Hepatocyte (in vitro differentiated cells): Measurements from ENCODE around the gene NSUN4. TPM values are rescaled to one million over a fixed set of nuclear protein-coding genes. Genes with fewer than 3 reads are reported as not detected.
A peak's percentile ranks its signal among the peaks of the same experiment; 100 is the strongest.

Experiments
- DNase-seq: peaks from one replicate; pipeline ENCODE4 v3.0.0-alpha.2; 2016; ENCODE audit warnings: low spot score
- H2AFZ ChIP-seq: fragments of 200-600 bp; sonication (generic); 2 replicates; pipeline ENCODE4 v1.6.0; 2016; ENCODE audit warnings: antibody characterized with exemption, mild to moderate bottlenecking
- H3K27ac ChIP-seq: fragments of 200-600 bp; sonication (generic); 2 replicates; pipeline ENCODE4 v1.5.1; 2016; ENCODE audit warnings: mild to moderate bottlenecking
- H3K27me3 ChIP-seq: fragments of 200-600 bp; sonication (generic); 2 replicates; pipeline ENCODE4 v1.6.1; 2016
- H3K36me3 ChIP-seq: fragments of 200-600 bp; sonication (generic); replicated peaks from 2 replicates; pipeline ENCODE4 v1.5.1; 2016; ENCODE audit warnings: low read depth; ENCODE audit not compliant: insufficient read depth
- H3K4me1 ChIP-seq: fragments of 200-600 bp; sonication (generic); 2 replicates; pipeline ENCODE4 v1.5.1; 2016; ENCODE audit warnings: mild to moderate bottlenecking, moderate library complexity; ENCODE audit not compliant: insufficient read depth
- H3K4me2 ChIP-seq: fragments of 200-600 bp; sonication (generic); 2 replicates; pipeline ENCODE4 v1.6.0; 2016
- H3K4me3 ChIP-seq: fragments of 200-600 bp; sonication (generic); 2 replicates; pipeline ENCODE4 v1.5.1; 2016; ENCODE audit warnings: mild to moderate bottlenecking
- H3K79me2 ChIP-seq: fragments of 200-600 bp; sonication (generic); 2 replicates; pipeline ENCODE4 v1.6.0; 2017; ENCODE audit warnings: mild to moderate bottlenecking
- H3K9me2 ChIP-seq: fragments of 200-600 bp; sonication (generic); replicated peaks from 2 replicates; pipeline ENCODE4 v1.6.0; 2017; ENCODE audit warnings: mild to moderate bottlenecking; ENCODE audit not compliant: insufficient read depth
- H3K9me3 ChIP-seq: fragments of 200-600 bp; sonication (generic); 2 replicates; pipeline ENCODE4 v1.5.1; 2016; ENCODE audit warnings: low read depth, mild to moderate bottlenecking
- H4K20me1 ChIP-seq: fragments of 200-600 bp; sonication (generic); 2 replicates; pipeline ENCODE4 v1.6.0; 2016; ENCODE audit warnings: mild to moderate bottlenecking; ENCODE audit not compliant: insufficient read depth, poor library complexity, severe bottlenecking
- CTCF ChIP-seq: fragments of 200-600 bp; sonication (generic); IDR thresholded peaks from 2 replicates; pipeline ENCODE4 v1.5.1; 2016; ENCODE audit warnings: antibody characterized with exemption, mild to moderate bottlenecking; ENCODE audit not compliant: poor library complexity
- EZH2 ChIP-seq: fragments of 200-600 bp; sonication (generic); IDR thresholded peaks from 2 replicates; pipeline ENCODE4 v1.6.1; 2016; ENCODE audit warnings: antibody characterized with exemption, mild to moderate bottlenecking, borderline replicate concordance
- EZH2phosphoT487 ChIP-seq: fragments of 200-600 bp; sonication (generic); IDR thresholded peaks from one replicate; pipeline ENCODE4 v1.6.1; 2018; ENCODE audit warnings: antibody characterized with exemption, mild to moderate bottlenecking, low read depth, moderate library complexity; ENCODE audit not compliant: unreplicated experiment, severe bottlenecking
- WGBS: methylation state at CpG from one replicate; pipeline ENCODE4 v1.1.6; 2016; ENCODE audit warnings: low lambda C conversion rate; ENCODE audit errors: missing lambda C conversion rate; 5-methylcytosine and 5-hydroxymethylcytosine counted together
- polyA plus RNA-seq: library from polyadenylated mRNA; unstranded; fragments of >200 nt; fragmentation: Nextera tagmentation; extraction: Ambion mirVana; gene quantifications from 2 replicates; pipeline ENCODE4 v1.2.1, GENCODE V29; 2016
- total RNA-seq: library from RNA; depleted of rRNA; stranded (reverse); fragments of >200 nt; gene quantifications from 2 replicates; pipeline ENCODE4 v1.2.3, GENCODE V29; 2014

Gene NSUN4
- total and polyA plus RNA-seq, 2 experiments from 2014 or later, result 20.5 to 21.2 TPM

DNA sequence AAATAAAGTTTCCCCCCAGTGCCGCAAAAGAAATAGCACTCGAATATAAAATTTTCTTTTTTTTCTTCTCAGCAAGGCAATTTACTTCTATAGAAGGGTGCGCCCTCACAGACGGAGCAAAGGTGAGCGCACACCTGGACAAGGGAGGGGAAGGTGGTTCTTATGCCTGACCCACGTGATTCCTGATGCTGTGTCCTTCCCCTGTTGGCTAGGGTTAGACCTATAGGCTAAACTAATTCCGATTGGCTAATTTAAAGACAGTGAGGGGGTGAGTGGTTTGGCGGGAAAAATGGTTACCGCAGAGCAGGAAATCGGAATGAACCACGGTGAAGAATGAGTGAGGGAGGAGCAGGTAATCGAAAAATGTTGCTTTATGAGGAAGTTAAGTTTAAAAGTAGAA lies 52.9 kb downstream of the NSUN4 start:
- 14% methylated on average over 12 of the region's 12 CpGs for WGBS
- H3K4me3 ChIP-seq, result no peak overlapping the region
- H3K27ac ChIP-seq, result peak overlapping the region; percentile 78
- peak overlapping the region; percentile 94 for H3K4me2 ChIP-seq
- H3K9me2 ChIP-seq, result no peaks in the 10 kb centered on the region
- H3K9me3 ChIP-seq, result no peaks in the 10 kb centered on the region
- TF ChIP-seq EZH2 (no peak), CTCF (no peak)
- peaks cover 28% of the 10 kb centered on the region for H3K79me2 ChIP-seq
- H3K4me1 ChIP-seq, result peaks cover 22% of the 10 kb centered on the region
- H3K36me3 ChIP-seq, result no peaks in the 10 kb centered on the region
- peaks cover 4% of the 10 kb centered on the region for H4K20me1 ChIP-seq
- DNase-seq, result peak; percentile 87
- H3K27me3 ChIP-seq, result no peaks in the 10 kb centered on the region
- peak overlapping the region; percentile 49 for H2AFZ ChIP-seq

DNA sequence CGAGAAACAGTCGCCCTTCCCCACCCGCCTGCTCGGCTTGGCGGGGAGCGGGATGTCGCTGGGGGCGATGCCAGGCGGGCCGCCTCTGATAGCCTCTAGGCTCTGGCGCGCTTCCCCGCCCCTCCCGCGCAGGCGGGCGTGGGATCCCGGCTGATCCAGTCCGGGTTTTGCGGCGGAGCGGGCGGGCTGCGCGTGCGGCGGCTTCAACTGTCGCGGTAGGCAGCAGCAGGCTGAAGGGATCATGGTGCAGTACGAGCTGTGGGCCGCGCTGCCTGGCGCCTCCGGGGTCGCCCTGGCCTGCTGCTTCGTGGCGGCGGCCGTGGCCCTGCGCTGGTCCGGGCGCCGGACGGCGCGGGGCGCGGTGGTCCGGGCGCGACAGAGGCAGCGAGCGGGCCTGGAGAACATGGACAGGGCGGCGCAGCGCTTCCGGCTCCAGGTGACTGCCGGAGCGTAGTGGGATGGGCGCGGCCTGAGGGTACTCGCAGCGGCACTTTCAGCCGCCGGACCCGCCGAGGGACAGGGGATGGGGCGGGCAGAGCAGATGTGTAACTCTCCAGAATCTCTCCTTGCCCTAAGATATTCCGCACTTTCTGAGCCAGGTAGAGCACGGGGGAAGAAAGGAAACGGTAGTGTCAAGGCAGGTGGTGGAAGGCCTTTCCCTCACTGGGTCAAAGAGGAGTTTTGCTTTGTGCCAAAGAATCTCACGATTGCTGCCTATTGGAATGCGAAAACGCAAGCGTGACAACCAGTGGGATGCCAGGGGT lies 53.7 kb downstream of the NSUN4 start, which contains the start of gene FAAH:
Gene FAAH (plus strand): TSS at position 210 of the 764 bp plus-strand sequence. CDS start 32 bp downstream, at position 242.
- H4K20me1 ChIP-seq, result peaks cover 4% of the 10 kb centered on the region
- peaks cover 22% of the 10 kb centered on the region for H3K4me1 ChIP-seq
- no peaks in the 10 kb centered on the region for H3K36me3 ChIP-seq
- no peaks in the 10 kb centered on the region for H3K27me3 ChIP-seq
- under 1% methylated on average over 73 of the region's 75 CpGs for WGBS
- H3K27ac ChIP-seq, result peak within 1 kb of the TSS; percentile 78
- H3K79me2 ChIP-seq, result peaks cover 36% of the 10 kb centered on the region
- TF ChIP-seq EZH2phosphoT487 (no peak), EZH2 (no peak), CTCF (no peak)
- DNase-seq, result peak; percentile 89
- peak within 1 kb of the TSS; percentile 49 for H2AFZ ChIP-seq
- H3K4me3 ChIP-seq, result peak within 1 kb of the TSS; percentile 43
- H3K9me3 ChIP-seq, result no peaks in the 10 kb centered on the region
- peak within 1 kb of the TSS; percentile 94 for H3K4me2 ChIP-seq
- no peaks in the 10 kb centered on the region for H3K9me2 ChIP-seq

GRCh38 chr1:46394872-46395465 lies 54.4 kb downstream of the NSUN4 start:
- TF ChIP-seq CTCF, result no peak
- TF ChIP-seq EZH2, result no peak
- no peak for TF ChIP-seq EZH2phosphoT487

More at GRCh38 chr1:46394872-46395465, 54.4 kb downstream of the NSUN4 start:
- peak overlapping the region; percentile 78 for H3K27ac ChIP-seq
- H3K27me3 ChIP-seq, result no peaks in the 10 kb centered on the region
- H3K9me3 ChIP-seq, result no peaks in the 10 kb centered on the region
- no peaks in the 10 kb centered on the region for H3K36me3 ChIP-seq
- no peaks in the 10 kb centered on the region for H3K9me2 ChIP-seq
- H4K20me1 ChIP-seq, result peaks cover 4% of the 10 kb centered on the region
- peak overlapping the region; percentile 49 for H2AFZ ChIP-seq
- H3K4me1 ChIP-seq, result peaks cover 22% of the 10 kb centered on the region
- 19% methylated on average over 17 of the region's 17 CpGs for WGBS
- H3K4me2 ChIP-seq, result peak overlapping the region; percentile 94
- no peak for DNase-seq
- H3K79me2 ChIP-seq, result peaks cover 43% of the 10 kb centered on the region
- H3K4me3 ChIP-seq, result peak overlapping the region; percentile 43
